DND-41 (cell line): ENCODE measurements around the gene UBC.

ENCODE experiments used
- ATAC-seq: fragments of 200-7000 bp; cut with Tn5 transposase; 3 replicates; pipeline ENCODE4 v1.9.1; 2021; ENCODE audit warnings: low read depth; ENCODE audit not compliant: insufficient read depth
- DNase-seq: peaks from one replicate; pipeline ENCODE4 v3.0.0-alpha.2; 2020
- H2AFZ ChIP-seq: 2 replicates; pipeline ENCODE4 v1.6.0; 2012; ENCODE audit warnings: low read depth, low read length
- H3K27ac ChIP-seq: 2 replicates; pipeline ENCODE4 v1.5.1; 2012; ENCODE audit warnings: low read length, inconsistent platforms
- H3K27me3 ChIP-seq: fragments of 200-600 bp; sonication (generic); 2 replicates; pipeline ENCODE4 v1.6.0; 2012; ENCODE audit warnings: low read length, mild to moderate bottlenecking, inconsistent platforms; ENCODE audit not compliant: insufficient read depth, poor library complexity
- H3K36me3 ChIP-seq: 2 replicates; pipeline ENCODE4 v1.5.1; 2012; ENCODE audit warnings: low read length, inconsistent platforms; ENCODE audit not compliant: insufficient read depth
- H3K4me1 ChIP-seq: 2 replicates; pipeline ENCODE4 v1.5.1; 2012; ENCODE audit warnings: mild to moderate bottlenecking, low read length; ENCODE audit not compliant: insufficient read depth
- H3K4me2 ChIP-seq: 2 replicates; pipeline ENCODE4 v1.6.0; 2012; ENCODE audit warnings: mild to moderate bottlenecking, moderate library complexity, low read length, inconsistent platforms; ENCODE audit not compliant: insufficient read depth
- H3K4me3 ChIP-seq, 2 experiments: fragments of 200-600 bp in 1 of 2; shearing (Covaris generic) in 1 of 2; 2 replicates each; pipeline ENCODE4 v1.5.1; 2012 to 2016; ENCODE audit warnings: inconsistent platforms in 2 of 2, low read length in 2 of 2, mild to moderate bottlenecking in 2 of 2, low read depth in 1 of 2, moderate library complexity in 1 of 2
- H3K79me2 ChIP-seq: 2 replicates; pipeline ENCODE4 v1.6.0; 2012; ENCODE audit warnings: low read length, inconsistent platforms; ENCODE audit not compliant: insufficient read depth
- H3K9ac ChIP-seq: 2 replicates; pipeline ENCODE4 v1.6.0; 2012; ENCODE audit warnings: low read depth, mild to moderate bottlenecking, inconsistent platforms, low read length, moderate library complexity
- H3K9me3 ChIP-seq: 2 replicates; pipeline ENCODE4 v1.5.1; 2012; ENCODE audit warnings: low read length, moderate library complexity, mild to moderate bottlenecking, inconsistent platforms; ENCODE audit not compliant: insufficient read depth, severe bottlenecking
- H4K20me1 ChIP-seq: 2 replicates; pipeline ENCODE4 v1.6.0; 2012; ENCODE audit warnings: low read length; ENCODE audit not compliant: insufficient read depth
- CTCF ChIP-seq: IDR thresholded peaks from 2 replicates; pipeline ENCODE4 v1.5.1; 2012; ENCODE audit warnings: borderline replicate concordance, low read length, moderate library complexity, mild to moderate bottlenecking; ENCODE audit not compliant: poor library complexity, severe bottlenecking; ENCODE audit errors: extremely low read depth
- EZH2 ChIP-seq: IDR thresholded peaks from 3 replicates; pipeline ENCODE4 v1.6.1; 2012; ENCODE audit warnings: borderline replicate concordance, low read depth, mild to moderate bottlenecking, moderate library complexity, low read length, inconsistent platforms; ENCODE audit not compliant: severe bottlenecking

Gene UBC

GRCh38 chr12:124952295-124952694, 37.8 kb upstream of the UBC start:
- Histone ChIP-seq H2AFZ (no peak overlapping the region), H3K4me2 (no peak overlapping the region), H3K27me3 (no peaks in the 10 kb centered on the region), H3K9ac (no peak overlapping the region), H3K27ac (no peak overlapping the region), H3K79me2 (no peaks in the 10 kb centered on the region), H3K4me1 (no peaks in the 10 kb centered on the region), H3K9me3 (no peaks in the 10 kb centered on the region), H3K4me3 (no peak overlapping the region), H3K36me3 (peaks cover 91% of the 10 kb centered on the region), H4K20me1 (no peaks in the 10 kb centered on the region)
- no peak for TF ChIP-seq CTCF
- TF ChIP-seq EZH2 = no peak
- DNase-seq (no peak), ATAC-seq (no peak)

GRCh38 chr12:124949779-124950728, 35.6 kb upstream of the UBC start:
- no peak overlapping the region for H3K4me3 ChIP-seq
- ATAC-seq (no peak), DNase-seq (no peak)
- H3K9me3 ChIP-seq = no peaks in the 10 kb centered on the region
- H3K79me2 ChIP-seq = no peaks in the 10 kb centered on the region
- H3K4me1 ChIP-seq = no peaks in the 10 kb centered on the region
- peaks cover 90% of the 10 kb centered on the region for H3K36me3 ChIP-seq
- H3K27me3 ChIP-seq = no peaks in the 10 kb centered on the region
- H3K27ac ChIP-seq = no peak overlapping the region
- no peak overlapping the region for H2AFZ ChIP-seq
- TF ChIP-seq EZH2 (no peak), CTCF (no peak)
- no peaks in the 10 kb centered on the region for H4K20me1 ChIP-seq
- H3K9ac ChIP-seq = no peak overlapping the region
- H3K4me2 ChIP-seq = no peak overlapping the region

- Histone ChIP-seq H3K79me2 (no peaks in the 10 kb centered on the region), H3K9me3 (no peaks in the 10 kb centered on the region), H2AFZ (no peak overlapping the region), H4K20me1 (no peaks in the 10 kb centered on the region), H3K36me3 (peaks cover 86% of the 10 kb centered on the region), H3K27me3 (no peaks in the 10 kb centered on the region), H3K4me2 (no peak overlapping the region), H3K4me1 (no peaks in the 10 kb centered on the region), H3K9ac (no peak overlapping the region), H3K27ac (no peak overlapping the region), H3K4me3 (no peak overlapping the region)
- DNase-seq (no peak), ATAC-seq (no peak)
- TF ChIP-seq CTCF (no peak), EZH2 (no peak)
These were observed 34.6 kb upstream of the UBC start for GRCh38 chr12:124949066-124949465.
